Gastroesophageal sphincter (tissue), 4 donors: ENCODE measurements around the gene ZNF555. TPM values are rescaled to one million over a fixed set of nuclear protein-coding genes. Genes with fewer than 3 reads are reported as not detected.

ENCODE experiments used
- ATAC-seq: fragments of 150-250 bp; one replicate; pipeline ENCODE4 v1.9.1; 2016; ENCODE audit warnings: mild to moderate bottlenecking, moderate library complexity
- H3K27ac ChIP-seq, 4 donors: fragments of 200-600 bp; sonication (generic) in 3 of 4; 1 replicate in 3 of 4; 2 replicates in 1 of 4; pipeline ENCODE4 v1.5.1; 2016 to 2019
- H3K27me3 ChIP-seq: fragments of 200-600 bp; sonication (generic); one replicate; pipeline ENCODE4 v1.5.1; 2019
- H3K36me3 ChIP-seq, 2 donors: fragments of 200-600 bp; sonication (generic); one replicate each; pipeline ENCODE4 v1.5.1; 2019; ENCODE audit warnings: control low read depth in 1 of 2
- H3K4me1 ChIP-seq, 3 donors: fragments of 200-600 bp; sonication (generic); 1 replicate in 2 of 3; 2 replicates in 1 of 3; pipeline ENCODE4 v1.5.1; 2016 to 2019; ENCODE audit warnings: control low read depth in 2 of 3
- H3K4me3 ChIP-seq, 2 donors: fragments of 200-600 bp; sonication (generic); one replicate each; pipeline ENCODE4 v1.5.1; 2019; ENCODE audit warnings: mild to moderate bottlenecking in 1 of 2, moderate library complexity in 1 of 2
- H3K9me3 ChIP-seq, 3 donors: fragments of 200-600 bp; sonication (generic); one replicate each; pipeline ENCODE4 v1.5.1; 2017 to 2019; ENCODE audit warnings: control low read depth in 2 of 3
- EP300 ChIP-seq: sonication (generic); formaldehyde crosslinking; IDR thresholded peaks from one replicate; pipeline ENCODE4 v1.6.1; 2017; ENCODE audit warnings: antibody characterized with exemption, mild to moderate bottlenecking
- POLR2A ChIP-seq, 2 donors: fragments of 450-650 bp; IDR thresholded peaks; one replicate each; pipeline ENCODE4 v1.6.1; 2017; ENCODE audit warnings: antibody characterized with exemption in 2 of 2, mild to moderate bottlenecking in 2 of 2, moderate library complexity in 1 of 2
- POLR2AphosphoS5 ChIP-seq: sonication (generic); formaldehyde crosslinking; IDR thresholded peaks from one replicate; pipeline ENCODE4 v1.6.1; 2017; ENCODE audit warnings: antibody characterized with exemption
- WGBS, 2 donors: methylation state at CpG; one replicate each; pipeline ENCODE4 v1.1.5; 2018; ENCODE audit warnings: low coverage in 1 of 2; 5-methylcytosine and 5-hydroxymethylcytosine counted together
- total RNA-seq, 4 donors: library from RNA; depleted of rRNA; stranded (reverse); fragments of >200 nt; gene quantifications; one replicate each; pipeline ENCODE4 v1.1.0, GENCODE V29; 2016
- TF ChIP-seq, protein P1 (sequence below), 4 experiments: fragments of 200-600 bp in 2 of 4; fragments of 450-650 bp in 2 of 4; sonication (generic) in 1 of 4; IDR thresholded peaks; one replicate each; pipeline ENCODE4 v1.5.1; 2017 to 2019; ENCODE audit warnings: antibody characterized with exemption in 4 of 4, mild to moderate bottlenecking in 2 of 4, moderate library complexity in 2 of 4

ZNF555 gene
- total RNA-seq, 4 donors from 2014 or later = 4.2 to 10.9 (median 7.6) TPM

DNA sequence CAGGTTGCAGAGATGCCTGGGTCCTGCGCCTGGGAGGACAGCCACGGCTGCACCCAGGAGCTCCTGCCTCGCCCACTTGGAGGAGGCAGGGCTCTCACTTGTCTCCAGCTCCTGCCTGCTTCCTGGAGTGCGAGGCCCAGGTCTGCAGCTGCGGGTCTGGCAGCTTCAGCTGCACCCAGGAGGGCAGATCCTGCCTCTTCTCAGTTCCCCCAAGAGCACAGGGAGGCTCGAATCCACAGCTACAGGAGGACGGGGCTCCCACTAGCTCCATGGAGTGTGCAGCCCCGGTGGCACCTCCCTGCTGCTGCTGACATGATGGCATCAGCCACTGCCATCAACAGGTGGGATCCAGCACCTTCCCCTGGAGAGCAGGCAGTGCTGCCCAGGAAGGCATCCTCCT lies 17.1 kb upstream of the ZNF555 start:
- ATAC-seq = no peak
- peaks cover 0 to 3% (median 0%) of the 10 kb centered on the region in 3 donors for H3K9me3 ChIP-seq
- H3K4me1 ChIP-seq = peaks cover 0 to 14% (median 4%) of the 10 kb centered on the region in 3 donors
- no peaks in the 10 kb centered on the region for H3K27me3 ChIP-seq
- 33% methylated on average over 1 of the region's 8 CpGs; no CpG with 5 or more reads in 1 of the 2 donors for WGBS, 2 donors
- no peak overlapping the region for H3K4me3 ChIP-seq
- no peak overlapping the region for H3K27ac ChIP-seq
- TF ChIP-seq POLR2A (IDR thresholded peaks at IDR 0.05) (no peak), POLR2AphosphoS5 (no peak), EP300 (no peak)
- TF ChIP-seq, protein P1, sequence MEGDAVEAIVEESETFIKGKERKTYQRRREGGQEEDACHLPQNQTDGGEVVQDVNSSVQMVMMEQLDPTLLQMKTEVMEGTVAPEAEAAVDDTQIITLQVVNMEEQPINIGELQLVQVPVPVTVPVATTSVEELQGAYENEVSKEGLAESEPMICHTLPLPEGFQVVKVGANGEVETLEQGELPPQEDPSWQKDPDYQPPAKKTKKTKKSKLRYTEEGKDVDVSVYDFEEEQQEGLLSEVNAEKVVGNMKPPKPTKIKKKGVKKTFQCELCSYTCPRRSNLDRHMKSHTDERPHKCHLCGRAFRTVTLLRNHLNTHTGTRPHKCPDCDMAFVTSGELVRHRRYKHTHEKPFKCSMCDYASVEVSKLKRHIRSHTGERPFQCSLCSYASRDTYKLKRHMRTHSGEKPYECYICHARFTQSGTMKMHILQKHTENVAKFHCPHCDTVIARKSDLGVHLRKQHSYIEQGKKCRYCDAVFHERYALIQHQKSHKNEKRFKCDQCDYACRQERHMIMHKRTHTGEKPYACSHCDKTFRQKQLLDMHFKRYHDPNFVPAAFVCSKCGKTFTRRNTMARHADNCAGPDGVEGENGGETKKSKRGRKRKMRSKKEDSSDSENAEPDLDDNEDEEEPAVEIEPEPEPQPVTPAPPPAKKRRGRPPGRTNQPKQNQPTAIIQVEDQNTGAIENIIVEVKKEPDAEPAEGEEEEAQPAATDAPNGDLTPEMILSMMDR (IDR thresholded peaks at IDR 0.05) = no peak
- H3K36me3 ChIP-seq = peaks cover 0 to 51% of the 10 kb centered on the region in 2 donors

DNA sequence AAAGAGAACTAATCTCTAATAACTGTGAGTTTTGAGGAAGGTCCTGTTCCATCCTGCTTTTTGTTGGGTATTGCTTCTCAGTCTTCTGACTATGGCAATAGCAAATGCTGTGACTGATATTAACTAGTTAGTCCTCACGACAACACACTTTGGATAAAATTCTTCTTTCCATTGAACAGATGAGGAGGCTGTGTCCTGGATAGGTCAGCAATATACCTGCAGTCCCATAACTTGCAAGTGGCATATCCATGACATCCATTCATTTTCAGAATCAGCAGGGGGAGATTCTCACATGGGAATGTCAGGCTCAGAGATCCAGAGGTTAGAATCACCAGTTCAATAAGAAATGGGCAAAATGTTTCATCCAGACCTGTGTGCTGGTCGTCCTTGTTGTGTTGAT lies 14.3 kb upstream of the ZNF555 start:
- Histone ChIP-seq H3K9me3 (peaks cover 0 to 32% (median 0%) of the 10 kb centered on the region in 3 donors), H3K4me3 (no peak overlapping the region), H3K27ac (no peak overlapping the region), H3K4me1 (no peaks in the 10 kb centered on the region), H3K36me3 (peaks cover 0 to 68% of the 10 kb centered on the region in 2 donors), H3K27me3 (no peaks in the 10 kb centered on the region)
- no peak for ATAC-seq
- no peak for TF ChIP-seq POLR2A (IDR thresholded peaks at IDR 0.05)
- 100% methylated on average over 2 of the region's 2 CpGs for WGBS, 2 donors

DNA sequence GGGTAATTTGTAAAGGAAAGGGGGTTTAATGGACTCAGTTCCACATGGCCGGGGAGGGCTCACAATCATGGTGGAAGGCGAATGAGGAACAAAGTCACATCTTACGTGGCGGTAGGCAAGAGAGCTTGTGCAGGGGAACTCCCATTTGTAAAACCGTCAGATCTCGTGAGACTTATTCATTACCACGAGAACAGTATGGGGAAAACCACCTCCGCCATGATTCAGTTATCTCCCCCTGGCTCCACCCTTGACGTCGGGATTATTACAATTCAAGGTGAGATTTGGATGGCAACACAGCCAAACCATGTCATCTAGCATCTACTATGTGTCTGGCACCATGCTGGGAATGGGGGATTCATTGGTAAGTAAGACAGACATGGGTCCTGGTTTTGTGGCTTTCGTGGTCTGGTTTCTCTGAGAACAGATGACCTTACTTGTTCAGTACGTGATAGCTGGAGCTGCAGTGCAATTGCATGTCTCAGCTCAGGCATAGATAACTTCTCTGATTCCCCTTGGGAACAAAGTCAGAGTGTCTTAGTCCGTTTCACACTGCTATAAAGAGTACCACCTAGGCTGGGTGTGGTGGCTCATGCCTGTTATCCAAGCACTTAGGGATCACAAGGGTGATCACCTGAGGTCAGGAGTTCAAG lies 13.3 kb upstream of the ZNF555 start:
- H3K27me3 ChIP-seq = no peaks in the 10 kb centered on the region
- H3K4me1 ChIP-seq = no peaks in the 10 kb centered on the region
- H3K27ac ChIP-seq = no peak overlapping the region
- peaks cover 0 to 73% of the 10 kb centered on the region in 2 donors for H3K36me3 ChIP-seq
- H3K9me3 ChIP-seq = peaks cover 0 to 41% (median 0%) of the 10 kb centered on the region in 3 donors
- no peak overlapping the region for H3K4me3 ChIP-seq
- TF ChIP-seq POLR2AphosphoS5 (no peak), POLR2A (IDR thresholded peaks at IDR 0.05) (no peak), EP300 (no peak)
- TF ChIP-seq, protein P1 (IDR thresholded peaks at IDR 0.05) = no peak
- no peak for ATAC-seq
- WGBS, 2 donors = 88 to 95% methylated on average over 10 to 11 of the region's 13 CpGs

DNA sequence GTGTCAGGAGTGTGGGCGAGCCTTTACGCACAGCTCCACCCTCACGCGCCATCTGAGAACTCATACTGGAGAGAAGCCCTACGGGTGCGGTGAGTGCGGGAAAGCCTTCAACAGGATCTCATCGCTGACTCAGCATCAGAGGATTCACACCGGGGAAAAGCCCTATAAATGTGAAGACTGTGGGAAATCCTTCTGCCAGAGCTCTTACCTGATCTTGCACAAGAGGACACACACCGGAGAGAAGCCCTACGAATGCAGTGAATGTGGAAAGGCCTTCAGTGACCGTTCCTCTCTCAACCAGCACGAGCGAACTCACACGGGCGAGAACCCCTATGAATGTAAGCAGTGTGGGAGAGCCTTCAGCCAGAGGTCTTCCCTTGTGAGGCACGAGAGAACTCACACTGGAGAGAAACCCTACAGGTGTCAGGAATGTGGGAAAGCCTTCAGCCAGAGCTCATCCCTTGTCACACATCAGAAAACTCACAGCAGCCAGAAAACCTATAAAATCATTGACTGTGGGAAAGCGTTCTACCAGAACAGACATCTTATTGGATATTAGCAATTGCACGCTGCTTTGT lies 6.9 kb upstream of the ZNF555 start:
- H3K4me3 ChIP-seq = no peak overlapping the region
- H3K36me3 ChIP-seq = peaks cover 0 to 77% of the 10 kb centered on the region in 2 donors
- peaks cover 0 to 91% (median 0%) of the 10 kb centered on the region in 3 donors for H3K9me3 ChIP-seq
- TF ChIP-seq POLR2A (IDR thresholded peaks at IDR 0.05) (no peak), POLR2AphosphoS5 (no peak), EP300 (no peak)
- TF ChIP-seq, protein P1 (IDR thresholded peaks at IDR 0.05) = no peak
- H3K27me3 ChIP-seq = no peaks in the 10 kb centered on the region
- H3K4me1 ChIP-seq = no peaks in the 10 kb centered on the region
- WGBS, 2 donors = 91 to 98% methylated on average over 8 to 11 of the region's 19 CpGs
- H3K27ac ChIP-seq = no peak overlapping the region
- no peak for ATAC-seq

DNA sequence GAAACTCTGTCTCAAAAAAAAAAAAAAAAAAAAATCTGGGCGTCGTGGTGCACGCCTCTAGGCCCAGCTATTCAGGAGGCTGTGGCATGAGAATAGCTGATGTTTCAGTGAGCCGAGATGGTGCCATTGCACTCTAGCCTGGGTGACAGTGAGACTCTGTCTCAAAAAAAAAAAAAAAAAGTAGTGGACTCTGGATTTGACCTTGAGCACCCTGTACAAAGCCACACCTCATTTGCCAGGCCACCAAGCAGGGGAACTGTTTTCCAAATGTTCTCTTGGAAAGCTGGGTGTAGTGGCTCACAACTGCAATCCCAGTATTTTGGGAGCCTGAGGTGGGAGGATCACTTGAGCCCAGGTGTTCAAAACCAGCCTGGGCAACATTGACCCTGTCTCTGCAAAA lies 3.8 kb upstream of the ZNF555 start:
- H3K9me3 ChIP-seq = peaks cover 0 to 60% (median 0%) of the 10 kb centered on the region in 3 donors
- 80% methylated on average over 1 to 4 of the region's 4 CpGs for WGBS, 2 donors

More for the DNA sequence above, 3.8 kb upstream of the ZNF555 start:
- no peak for ATAC-seq
- Histone ChIP-seq H3K4me1 (peaks cover 0 to 14% (median 5%) of the 10 kb centered on the region in 3 donors), H3K27ac (no peak overlapping the region), H3K4me3 (no peak overlapping the region), H3K36me3 (peaks cover 0 to 59% of the 10 kb centered on the region in 2 donors), H3K27me3 (no peaks in the 10 kb centered on the region)
- TF ChIP-seq, protein P1 (IDR thresholded peaks at IDR 0.05) = no peak
- TF ChIP-seq POLR2AphosphoS5 = no peak
- TF ChIP-seq EP300 = no peak
- TF ChIP-seq POLR2A (IDR thresholded peaks at IDR 0.05) = no peak
